Prostate gland (tissue), 1 donor: ENCODE results near the gene TNKS1BP1.

Experiments used
- POLR2A ChIP-seq: fragments of 450-650 bp; IDR thresholded peaks from one replicate; pipeline ENCODE4 v1.6.1; 2016; ENCODE audit warnings: antibody characterized with exemption, mild to moderate bottlenecking
- POLR2AphosphoS5 ChIP-seq: sonication (generic); formaldehyde crosslinking; IDR thresholded peaks from one replicate; pipeline ENCODE4 v1.6.1; 2017; ENCODE audit warnings: antibody characterized with exemption

DNA sequence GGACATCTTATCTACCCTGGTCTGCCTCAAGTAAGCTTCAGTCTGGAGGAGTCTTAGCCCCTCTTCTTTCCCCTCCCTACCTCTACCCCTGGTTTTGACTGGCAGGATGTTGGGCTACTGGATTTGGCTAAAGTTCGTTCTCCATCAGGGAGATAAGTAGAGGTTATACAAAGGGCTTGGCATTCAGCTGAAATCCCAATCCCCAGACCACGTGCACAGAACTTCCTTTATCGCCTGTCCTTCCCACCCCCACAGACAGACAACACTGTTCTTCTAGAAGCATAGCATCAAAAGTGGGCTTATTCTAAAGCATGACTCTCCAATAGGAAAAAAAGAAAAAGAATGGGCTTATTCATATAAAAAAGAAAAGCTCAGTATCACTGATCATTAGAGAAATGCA, 48.4 kb upstream of the TNKS1BP1 start:
- TF ChIP-seq POLR2A (no peak), POLR2AphosphoS5 (no peak)
